Measurements from ENCODE around the gene ANXA9. TPM values are rescaled to one million over a fixed set of nuclear protein-coding genes. Genes with fewer than 3 reads are reported as not detected.

ANXA9 gene, protein sequence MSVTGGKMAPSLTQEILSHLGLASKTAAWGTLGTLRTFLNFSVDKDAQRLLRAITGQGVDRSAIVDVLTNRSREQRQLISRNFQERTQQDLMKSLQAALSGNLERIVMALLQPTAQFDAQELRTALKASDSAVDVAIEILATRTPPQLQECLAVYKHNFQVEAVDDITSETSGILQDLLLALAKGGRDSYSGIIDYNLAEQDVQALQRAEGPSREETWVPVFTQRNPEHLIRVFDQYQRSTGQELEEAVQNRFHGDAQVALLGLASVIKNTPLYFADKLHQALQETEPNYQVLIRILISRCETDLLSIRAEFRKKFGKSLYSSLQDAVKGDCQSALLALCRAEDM
- total RNA-seq (2013), result 0.94 TPM
- polyA plus RNA-seq, result 1 to 10 TPM in 2 of 3 donors, under 1 TPM in 1; 0.28 to 1.7 (median 1.4) TPM
- polyA minus RNA-seq, result 0.72 and 0.83 TPM in 2 replicates
- total RNA-seq, result 0.21 to 1.4 (median 0.46) reads per million in 11 experiments

DNA sequence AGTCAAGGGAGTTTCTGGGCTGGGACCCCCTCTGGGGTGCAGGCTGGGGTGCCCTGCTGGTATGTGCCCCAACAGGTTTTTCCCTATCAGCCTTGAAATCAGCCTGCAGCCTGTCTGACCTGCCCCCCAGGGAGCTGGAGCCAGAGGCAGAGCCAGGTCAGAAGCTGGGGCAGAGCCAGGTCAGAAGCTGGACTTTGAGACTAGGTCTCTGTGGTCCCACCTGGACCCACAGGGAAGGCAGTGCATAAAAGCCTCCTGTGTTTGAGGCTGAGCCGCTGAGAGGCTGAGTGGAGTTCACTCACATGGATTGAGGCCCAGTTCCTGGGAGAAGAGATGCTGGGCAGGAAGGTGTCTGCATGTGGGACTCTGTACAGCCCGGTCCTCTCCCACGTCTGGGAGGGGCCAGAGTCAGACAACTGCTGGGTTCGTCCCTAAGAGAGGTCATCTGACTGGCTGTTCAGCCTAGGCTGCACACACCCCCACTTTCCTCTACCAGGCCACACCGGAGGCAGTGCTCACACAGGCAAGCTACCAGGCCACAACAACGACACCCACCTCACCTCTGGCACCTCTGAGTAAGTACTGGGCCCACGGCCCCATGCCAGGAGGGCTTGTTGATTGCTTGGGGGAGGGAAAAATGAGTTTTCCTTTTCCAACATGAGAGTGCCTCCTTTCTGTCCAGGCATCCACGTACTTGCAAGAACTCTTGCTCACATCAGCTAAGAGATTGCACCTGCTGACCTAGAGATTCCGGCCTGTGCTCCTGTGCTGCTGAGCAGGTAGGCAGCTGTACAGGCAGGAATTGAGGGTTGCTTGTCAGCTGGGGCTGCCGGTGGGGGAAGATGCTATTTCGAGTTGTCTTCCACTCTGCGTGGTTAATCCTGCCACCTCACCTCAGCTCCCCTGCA is at the start of gene ANXA9:
TSS of gene ANXA9 (plus strand) at position 488 of the 908 bp plus-strand sequence. CDS start 814 bp downstream, outside the sequence.
- Histone ChIP-seq H3K27me3 (ENCODE audit: control insufficient read depth in 2 of 2, insufficient read depth in 2 of 2, low read length in 2 of 2) (no peaks in the 10 kb centered on the region), H4K20me1 (ENCODE audit: insufficient read depth, low read length) (no peaks in the 10 kb centered on the region), H3K27ac (ENCODE audit: low read depth in 1 of 2, low read length in 2 of 2) (no peak within 1 kb of the TSS), H3K36me3 (replicated peaks in 1 of 2; ENCODE audit: control insufficient read depth in 1 of 2, insufficient read depth in 2 of 2, low read length in 2 of 2) (no peaks in the 10 kb centered on the region), H3K79me2 (ENCODE audit: insufficient read depth, low read length) (peaks cover 9% of the 10 kb centered on the region), H3K9me3 (replicated peaks in 1 of 2; ENCODE audit: control insufficient read depth in 1 of 2, insufficient read depth in 1 of 2, low read length in 2 of 2) (no peaks in the 10 kb centered on the region), H3K4me2 (replicated peaks; ENCODE audit: extremely low read depth, low read length, poor library complexity, severe bottlenecking) (no peak within 1 kb of the TSS), H2AFZ (ENCODE audit: insufficient read depth, low read depth, low read length, poor library complexity, severe bottlenecking) (no peak within 1 kb of the TSS), H3K4me1 (ENCODE audit: control insufficient read depth in 1 of 2, insufficient read depth in 2 of 2, low read length in 2 of 2) (peaks cover 28 to 29% of the 10 kb centered on the region in 2 donors), H3K4me3 (replicated peaks in 1 of 3; ENCODE audit: low read depth in 2 of 3, low read length in 3 of 3) (no peak within 1 kb of the TSS), H3K9ac (ENCODE audit: insufficient read depth, low read length, poor library complexity, severe bottlenecking) (no peak within 1 kb of the TSS)
- H3K27ac Mint-ChIP-seq, result peak within 1 kb of the TSS in 1 of 7 donors; percentile 15
- peaks cover 26% of the 10 kb centered on the region for H3K4me1 Mint-ChIP-seq
- 87% methylated on average over 4 of the region's 12 CpGs for WGBS (ENCODE audit: insufficient coverage)
- H3K9me3 Mint-ChIP-seq, result no peaks in the 10 kb centered on the region
- H3K36me3 Mint-ChIP-seq, result peaks cover 0 to 4% of the 10 kb centered on the region in 2 donors
- H3K27me3 Mint-ChIP-seq (ENCODE audit: low read depth in 3 of 3), result peaks cover 0 to 1% (median 0%) of the 10 kb centered on the region in 3 donors
- TF ChIP-seq, protein P1, sequence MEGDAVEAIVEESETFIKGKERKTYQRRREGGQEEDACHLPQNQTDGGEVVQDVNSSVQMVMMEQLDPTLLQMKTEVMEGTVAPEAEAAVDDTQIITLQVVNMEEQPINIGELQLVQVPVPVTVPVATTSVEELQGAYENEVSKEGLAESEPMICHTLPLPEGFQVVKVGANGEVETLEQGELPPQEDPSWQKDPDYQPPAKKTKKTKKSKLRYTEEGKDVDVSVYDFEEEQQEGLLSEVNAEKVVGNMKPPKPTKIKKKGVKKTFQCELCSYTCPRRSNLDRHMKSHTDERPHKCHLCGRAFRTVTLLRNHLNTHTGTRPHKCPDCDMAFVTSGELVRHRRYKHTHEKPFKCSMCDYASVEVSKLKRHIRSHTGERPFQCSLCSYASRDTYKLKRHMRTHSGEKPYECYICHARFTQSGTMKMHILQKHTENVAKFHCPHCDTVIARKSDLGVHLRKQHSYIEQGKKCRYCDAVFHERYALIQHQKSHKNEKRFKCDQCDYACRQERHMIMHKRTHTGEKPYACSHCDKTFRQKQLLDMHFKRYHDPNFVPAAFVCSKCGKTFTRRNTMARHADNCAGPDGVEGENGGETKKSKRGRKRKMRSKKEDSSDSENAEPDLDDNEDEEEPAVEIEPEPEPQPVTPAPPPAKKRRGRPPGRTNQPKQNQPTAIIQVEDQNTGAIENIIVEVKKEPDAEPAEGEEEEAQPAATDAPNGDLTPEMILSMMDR (IDR thresholded peaks at IDR 0.05), result no peak
- intact Hi-C loops (cut with micrococcal nuclease), result no loop called here
- no peak within 1 kb of the TSS for H3K4me3 Mint-ChIP-seq
- DNase-seq, result no peak

DNA sequence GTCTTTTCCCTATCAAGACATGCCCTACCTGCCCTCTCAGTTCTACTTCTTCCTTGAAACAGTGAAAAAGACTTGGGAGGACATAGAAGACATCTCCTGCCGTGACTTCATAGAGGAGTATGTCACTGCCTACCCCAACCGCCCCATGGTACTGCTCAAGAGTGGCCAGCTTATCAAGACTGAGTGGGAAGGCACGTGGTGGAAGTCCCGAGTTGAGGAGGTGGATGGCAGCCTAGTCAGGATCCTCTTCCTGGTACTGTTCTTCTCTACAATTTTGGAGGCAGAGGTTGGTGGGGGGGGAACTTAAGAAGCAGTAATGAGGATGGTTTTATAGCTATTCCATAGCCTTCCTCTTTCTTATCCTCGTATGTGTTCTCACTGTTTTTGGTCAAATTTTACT is 37.2 kb upstream of the ANXA9 start:
- H3K4me3 ChIP-seq (replicated peaks in 1 of 3; ENCODE audit: low read depth in 2 of 3, low read length in 3 of 3), result no peak overlapping the region
- H3K9me3 ChIP-seq (replicated peaks in 1 of 2; ENCODE audit: control insufficient read depth in 1 of 2, insufficient read depth in 1 of 2, low read length in 2 of 2), result no peaks in the 10 kb centered on the region
- no peak overlapping the region for H3K27ac ChIP-seq (ENCODE audit: low read depth in 1 of 2, low read length in 2 of 2)
- peaks cover 3% of the 10 kb centered on the region for H4K20me1 ChIP-seq (ENCODE audit: insufficient read depth, low read length)
- no peak for DNase-seq
- no peaks in the 10 kb centered on the region for H3K9me3 Mint-ChIP-seq
- no peak overlapping the region for H3K9ac ChIP-seq (ENCODE audit: insufficient read depth, low read length, poor library complexity, severe bottlenecking)
- no peaks in the 10 kb centered on the region for H3K4me1 Mint-ChIP-seq
- H3K4me2 ChIP-seq (replicated peaks; ENCODE audit: extremely low read depth, low read length, poor library complexity, severe bottlenecking), result no peak overlapping the region
- no peaks in the 10 kb centered on the region for H3K4me1 ChIP-seq (ENCODE audit: control insufficient read depth in 1 of 2, insufficient read depth in 2 of 2, low read length in 2 of 2)
- no peak overlapping the region for H2AFZ ChIP-seq (ENCODE audit: insufficient read depth, low read depth, low read length, poor library complexity, severe bottlenecking)
- H3K36me3 Mint-ChIP-seq, result peaks cover 79 to 100% of the 10 kb centered on the region in 2 donors
- intact Hi-C loops (cut with micrococcal nuclease), result loop anchor here (5.0 to 10.0 kb wide), 2 partner anchors 190 to 208 kb away; no protein-coding TSS in a partner anchor
- no peak overlapping the region for H3K4me3 Mint-ChIP-seq
- H3K27ac Mint-ChIP-seq, result peak overlapping the region in 1 of 7 donors; percentile 21
- H3K36me3 ChIP-seq (replicated peaks in 1 of 2; ENCODE audit: control insufficient read depth in 1 of 2, insufficient read depth in 2 of 2, low read length in 2 of 2), result peaks cover 87 to 100% of the 10 kb centered on the region in 2 donors
- no peaks in the 10 kb centered on the region for H3K27me3 ChIP-seq (ENCODE audit: control insufficient read depth in 2 of 2, insufficient read depth in 2 of 2, low read length in 2 of 2)
- TF ChIP-seq, protein P1 (IDR thresholded peaks at IDR 0.05), result no peak
- H3K79me2 ChIP-seq (ENCODE audit: insufficient read depth, low read length), result no peaks in the 10 kb centered on the region
- WGBS (ENCODE audit: insufficient coverage), result 93% methylated on average over 2 of the region's 5 CpGs
- no peaks in the 10 kb centered on the region for H3K27me3 Mint-ChIP-seq (ENCODE audit: low read depth in 3 of 3)

Data from CD14-positive monocyte (primary cell).